ENCODE data around the gene ENOPH1.

Gene ENOPH1

GRCh38 chr4:82484996-82485783 is 54.8 kb downstream of the ENOPH1 start:
- H3K4me3 ChIP-seq (ENCODE audit: low read length) = no peak overlapping the region
- no peaks in the 10 kb centered on the region for H3K27me3 ChIP-seq (ENCODE audit: control insufficient read depth, insufficient read depth, low read length)
- H3K4me1 ChIP-seq (ENCODE audit: control insufficient read depth, insufficient read depth, low read length) = no peaks in the 10 kb centered on the region
- no peak for DNase-seq (ENCODE audit: low read depth, low spot score)
- H3K9me3 ChIP-seq (ENCODE audit: control insufficient read depth, insufficient read depth, low read length) = no peaks in the 10 kb centered on the region
- H3K27ac ChIP-seq (ENCODE audit: low read length) = no peak overlapping the region
- H3K36me3 ChIP-seq (ENCODE audit: control insufficient read depth, insufficient read depth, low read length) = no peaks in the 10 kb centered on the region
- WGBS (ENCODE audit: insufficient coverage, insufficient read length) = no CpG with 5 or more reads among the region's 14 CpGs

- Histone ChIP-seq H3K4me3 (ENCODE audit: low read length) (no peak overlapping the region), H3K4me1 (ENCODE audit: control insufficient read depth, insufficient read depth, low read length) (0 out of 2 replicates have a peak, but pooled peaks cover 2% of the 10 kb centered on the region), H3K27me3 (ENCODE audit: control insufficient read depth, insufficient read depth, low read length) (no peaks in the 10 kb centered on the region), H3K36me3 (ENCODE audit: control insufficient read depth, insufficient read depth, low read length) (no peaks in the 10 kb centered on the region), H3K9me3 (ENCODE audit: control insufficient read depth, insufficient read depth, low read length) (no peaks in the 10 kb centered on the region), H3K27ac (ENCODE audit: low read length) (no peak overlapping the region)
- WGBS (ENCODE audit: insufficient coverage, insufficient read length) = no CpG with 5 or more reads among the region's 1 CpG
- no peak for DNase-seq (ENCODE audit: low read depth, low spot score)
These were observed 58.7 kb downstream of the ENOPH1 start for GRCh38 chr4:82489076-82489475.

GRCh38 chr4:82489987-82490386 is 59.6 kb downstream of the ENOPH1 start:
- no peak for DNase-seq (ENCODE audit: low read depth, low spot score)

GRCh38 chr4:82491251-82491960 is 61.0 kb downstream of the ENOPH1 start:
- H3K36me3 ChIP-seq (ENCODE audit: control insufficient read depth, insufficient read depth, low read length) = no peaks in the 10 kb centered on the region
- no peaks in the 10 kb centered on the region for H3K27me3 ChIP-seq (ENCODE audit: control insufficient read depth, insufficient read depth, low read length)
- H3K4me3 ChIP-seq (ENCODE audit: low read length) = no peak overlapping the region
- 0 out of 2 replicates have a peak, but pooled peaks cover 2% of the 10 kb centered on the region for H3K4me1 ChIP-seq (ENCODE audit: control insufficient read depth, insufficient read depth, low read length)
- WGBS (ENCODE audit: insufficient coverage, insufficient read length) = no CpG with 5 or more reads among the region's 10 CpGs
- DNase-seq (ENCODE audit: low read depth, low spot score) = no peak
- no peak overlapping the region for H3K27ac ChIP-seq (ENCODE audit: low read length)
- no peaks in the 10 kb centered on the region for H3K9me3 ChIP-seq (ENCODE audit: control insufficient read depth, insufficient read depth, low read length)

More at GRCh38 chr4:82489987-82490386, 59.6 kb downstream of the ENOPH1 start:
- Histone ChIP-seq H3K9me3 (ENCODE audit: control insufficient read depth, insufficient read depth, low read length) (no peaks in the 10 kb centered on the region), H3K27ac (ENCODE audit: low read length) (no peak overlapping the region), H3K4me3 (ENCODE audit: low read length) (no peak overlapping the region), H3K27me3 (ENCODE audit: control insufficient read depth, insufficient read depth, low read length) (no peaks in the 10 kb centered on the region), H3K4me1 (ENCODE audit: control insufficient read depth, insufficient read depth, low read length) (0 out of 2 replicates have a peak, but pooled peaks cover 2% of the 10 kb centered on the region), H3K36me3 (ENCODE audit: control insufficient read depth, insufficient read depth, low read length) (no peaks in the 10 kb centered on the region)
- no CpG with 5 or more reads among the region's 8 CpGs for WGBS (ENCODE audit: insufficient coverage, insufficient read length)

GRCh38 chr4:82493721-82494425 is 63.5 kb downstream of the ENOPH1 start:
- WGBS (ENCODE audit: insufficient coverage, insufficient read length) = no CpG with 5 or more reads among the region's 2 CpGs
- no peaks in the 10 kb centered on the region for H3K36me3 ChIP-seq (ENCODE audit: control insufficient read depth, insufficient read depth, low read length)
- 0 out of 2 replicates have a peak, but pooled peaks cover 2% of the 10 kb centered on the region for H3K4me1 ChIP-seq (ENCODE audit: control insufficient read depth, insufficient read depth, low read length)
- H3K9me3 ChIP-seq (ENCODE audit: control insufficient read depth, insufficient read depth, low read length) = no peaks in the 10 kb centered on the region
- H3K4me3 ChIP-seq (ENCODE audit: low read length) = no peak overlapping the region
- no peak overlapping the region for H3K27ac ChIP-seq (ENCODE audit: low read length)
- DNase-seq (ENCODE audit: low read depth, low spot score) = no peak
- H3K27me3 ChIP-seq (ENCODE audit: control insufficient read depth, insufficient read depth, low read length) = no peaks in the 10 kb centered on the region

- DNase-seq (ENCODE audit: low read depth, low spot score) = no peak
- Histone ChIP-seq H3K4me3 (ENCODE audit: low read length) (no peak overlapping the region), H3K9me3 (ENCODE audit: control insufficient read depth, insufficient read depth, low read length) (no peaks in the 10 kb centered on the region), H3K27ac (ENCODE audit: low read length) (no peak overlapping the region), H3K36me3 (ENCODE audit: control insufficient read depth, insufficient read depth, low read length) (no peaks in the 10 kb centered on the region), H3K27me3 (ENCODE audit: control insufficient read depth, insufficient read depth, low read length) (no peaks in the 10 kb centered on the region), H3K4me1 (ENCODE audit: control insufficient read depth, insufficient read depth, low read length) (peaks cover 3% of the 10 kb centered on the region; the same call in 1 of the 2 replicates)
- WGBS (ENCODE audit: insufficient coverage, insufficient read length) = no CpG with 5 or more reads among the region's 4 CpGs
These were observed 65.3 kb downstream of the ENOPH1 start for GRCh38 chr4:82495666-82496065.

GRCh38 chr4:82496349-82496748 is 66.0 kb downstream of the ENOPH1 start:
- no peaks in the 10 kb centered on the region for H3K27me3 ChIP-seq (ENCODE audit: control insufficient read depth, insufficient read depth, low read length)
- H3K4me3 ChIP-seq (ENCODE audit: low read length) = no peak overlapping the region
- H3K9me3 ChIP-seq (ENCODE audit: control insufficient read depth, insufficient read depth, low read length) = no peaks in the 10 kb centered on the region
- no peak for DNase-seq (ENCODE audit: low read depth, low spot score)
- peaks cover 2% of the 10 kb centered on the region; the same call in 1 of the 2 replicates for H3K4me1 ChIP-seq (ENCODE audit: control insufficient read depth, insufficient read depth, low read length)
- H3K27ac ChIP-seq (ENCODE audit: low read length) = no peak overlapping the region
- H3K36me3 ChIP-seq (ENCODE audit: control insufficient read depth, insufficient read depth, low read length) = no peaks in the 10 kb centered on the region
- WGBS (ENCODE audit: insufficient coverage, insufficient read length) = no CpG with 5 or more reads among the region's 2 CpGs

- no CpG with 5 or more reads among the region's 6 CpGs for WGBS (ENCODE audit: insufficient coverage, insufficient read length)
- no peak overlapping the region for H3K27ac ChIP-seq (ENCODE audit: low read length)
- no peak overlapping the region for H3K4me3 ChIP-seq (ENCODE audit: low read length)
- H3K9me3 ChIP-seq (ENCODE audit: control insufficient read depth, insufficient read depth, low read length) = no peaks in the 10 kb centered on the region
- no peaks in the 10 kb centered on the region for H3K36me3 ChIP-seq (ENCODE audit: control insufficient read depth, insufficient read depth, low read length)
- peaks cover 2% of the 10 kb centered on the region; the same call in 1 of the 2 replicates for H3K4me1 ChIP-seq (ENCODE audit: control insufficient read depth, insufficient read depth, low read length)
- no peak for DNase-seq (ENCODE audit: low read depth, low spot score)
- H3K27me3 ChIP-seq (ENCODE audit: control insufficient read depth, insufficient read depth, low read length) = no peaks in the 10 kb centered on the region
These were observed 69.5 kb downstream of the ENOPH1 start for GRCh38 chr4:82499738-82500434.

GRCh38 chr4:82500435-82501153 is 70.2 kb downstream of the ENOPH1 start:
- Histone ChIP-seq H3K36me3 (ENCODE audit: control insufficient read depth, insufficient read depth, low read length) (no peaks in the 10 kb centered on the region), H3K27ac (ENCODE audit: low read length) (no peak overlapping the region), H3K27me3 (ENCODE audit: control insufficient read depth, insufficient read depth, low read length) (no peaks in the 10 kb centered on the region), H3K4me3 (ENCODE audit: low read length) (no peak overlapping the region), H3K4me1 (ENCODE audit: control insufficient read depth, insufficient read depth, low read length) (peaks cover 2% of the 10 kb centered on the region; the same call in 1 of the 2 replicates), H3K9me3 (ENCODE audit: control insufficient read depth, insufficient read depth, low read length) (no peaks in the 10 kb centered on the region)
- WGBS (ENCODE audit: insufficient coverage, insufficient read length) = no CpG with 5 or more reads among the region's 5 CpGs
- DNase-seq (ENCODE audit: low read depth, low spot score) = no peak
